Endothelial cell of umbilical vein (primary cell): ENCODE results near the gene CYFIP1.

Source experiments
- EZH2 ChIP-seq: IDR thresholded peaks from 2 replicates; pipeline ENCODE4 v1.6.1; 2012; ENCODE audit warnings: borderline replicate concordance, low read depth, mild to moderate bottlenecking, moderate library complexity, low read length, inconsistent platforms; ENCODE audit not compliant: severe bottlenecking
- FOS ChIP-seq: IDR thresholded peaks from 2 replicates; pipeline ENCODE4 v1.6.1; 2011; ENCODE audit warnings: mild to moderate bottlenecking, low read length, moderate library complexity, borderline replicate concordance; ENCODE audit not compliant: insufficient read depth
- GATA2 ChIP-seq: IDR thresholded peaks from 2 replicates; pipeline ENCODE4 v1.7.0; 2011; ENCODE audit warnings: low read depth, mild to moderate bottlenecking, moderate library complexity, mixed read lengths, low read length; ENCODE audit not compliant: insufficient read length, insufficient read depth
- JUN ChIP-seq: IDR thresholded peaks from 2 replicates; pipeline ENCODE4 v1.6.1; 2011; ENCODE audit warnings: borderline replicate concordance, low read depth; ENCODE audit not compliant: insufficient read length, insufficient read depth
- MYC ChIP-seq: IDR thresholded peaks from one replicate; pipeline ENCODE4 v1.6.1; 2011; ENCODE audit warnings: mild to moderate bottlenecking, low read depth, low read length
- POLR2A ChIP-seq: IDR thresholded peaks from 2 replicates; pipeline ENCODE4 v1.6.1; 2012; ENCODE audit warnings: low read depth, mild to moderate bottlenecking, control low read depth, low read length
- POLR2AphosphoS5 ChIP-seq: IDR thresholded peaks from 2 replicates; pipeline ENCODE4 v1.6.1; 2012; ENCODE audit warnings: low read depth, mild to moderate bottlenecking, control low read depth, low read length, moderate library complexity; ENCODE audit not compliant: insufficient read depth
- TF ChIP-seq, protein P1 (sequence below), 2 donors: IDR thresholded peaks; 1 replicate in 1 of 2; 2 replicates in 1 of 2; pipeline ENCODE4 v1.5.1; 2011; ENCODE audit warnings: low read length in 2 of 2, mild to moderate bottlenecking in 2 of 2, moderate library complexity in 2 of 2, control low read depth in 1 of 2, inconsistent platforms in 1 of 2, low read depth in 1 of 2; ENCODE audit not compliant: insufficient read depth in 1 of 2; ENCODE audit errors: extremely low read depth in 1 of 2
- TF ChIP-seq, protein P2 (sequence below): IDR thresholded peaks from 2 replicates; pipeline ENCODE4 v1.6.1; 2011; ENCODE audit not compliant: insufficient read depth, insufficient read length

DNA sequence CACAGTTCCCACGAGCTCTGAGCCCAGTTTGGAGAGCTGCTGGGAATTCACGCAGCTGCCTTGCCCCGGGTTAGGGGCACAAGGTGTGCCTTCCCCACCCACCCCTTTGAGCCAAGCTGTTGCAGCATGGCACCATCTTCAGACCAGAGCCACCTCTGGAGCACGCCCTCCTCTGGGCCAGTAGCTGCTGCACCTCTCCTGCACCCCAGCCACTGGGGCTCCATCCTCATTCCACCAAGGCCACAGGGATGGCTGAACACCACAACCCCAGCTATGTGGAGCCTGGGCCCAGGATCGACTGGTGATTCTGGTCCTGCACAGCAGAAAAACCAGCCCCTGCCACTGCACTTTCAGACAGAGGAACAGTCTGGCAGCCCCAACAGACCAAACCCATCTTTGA, 33.5 kb upstream of the CYFIP1 start:
- TF ChIP-seq, protein P1, sequence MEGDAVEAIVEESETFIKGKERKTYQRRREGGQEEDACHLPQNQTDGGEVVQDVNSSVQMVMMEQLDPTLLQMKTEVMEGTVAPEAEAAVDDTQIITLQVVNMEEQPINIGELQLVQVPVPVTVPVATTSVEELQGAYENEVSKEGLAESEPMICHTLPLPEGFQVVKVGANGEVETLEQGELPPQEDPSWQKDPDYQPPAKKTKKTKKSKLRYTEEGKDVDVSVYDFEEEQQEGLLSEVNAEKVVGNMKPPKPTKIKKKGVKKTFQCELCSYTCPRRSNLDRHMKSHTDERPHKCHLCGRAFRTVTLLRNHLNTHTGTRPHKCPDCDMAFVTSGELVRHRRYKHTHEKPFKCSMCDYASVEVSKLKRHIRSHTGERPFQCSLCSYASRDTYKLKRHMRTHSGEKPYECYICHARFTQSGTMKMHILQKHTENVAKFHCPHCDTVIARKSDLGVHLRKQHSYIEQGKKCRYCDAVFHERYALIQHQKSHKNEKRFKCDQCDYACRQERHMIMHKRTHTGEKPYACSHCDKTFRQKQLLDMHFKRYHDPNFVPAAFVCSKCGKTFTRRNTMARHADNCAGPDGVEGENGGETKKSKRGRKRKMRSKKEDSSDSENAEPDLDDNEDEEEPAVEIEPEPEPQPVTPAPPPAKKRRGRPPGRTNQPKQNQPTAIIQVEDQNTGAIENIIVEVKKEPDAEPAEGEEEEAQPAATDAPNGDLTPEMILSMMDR (IDR thresholded peaks at IDR 0.05; ENCODE audit: extremely low read depth in 1 of 2, insufficient read depth in 1 of 2, low read depth in 1 of 2, low read length in 2 of 2): no peak
- TF ChIP-seq POLR2A: no peak
- no peak for TF ChIP-seq EZH2
- no peak for TF ChIP-seq FOS
- TF ChIP-seq GATA2: no peak
- TF ChIP-seq, protein P2, sequence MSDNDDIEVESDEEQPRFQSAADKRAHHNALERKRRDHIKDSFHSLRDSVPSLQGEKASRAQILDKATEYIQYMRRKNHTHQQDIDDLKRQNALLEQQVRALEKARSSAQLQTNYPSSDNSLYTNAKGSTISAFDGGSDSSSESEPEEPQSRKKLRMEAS: no peak
- no peak for TF ChIP-seq POLR2AphosphoS5
- no peak for TF ChIP-seq JUN
- no peak for TF ChIP-seq MYC
